NOMO-1 (cell line): Measurements from ENCODE around the gene ADCK1.
"Not testable (repeated sequence)": the region's sequence is repeated elsewhere in the genome, so short reads cannot be mapped to it uniquely, and the experiment has no call there.

Source experiments
- DNase-seq, 2 experiments: peaks; one replicate each; lab custom pipeline; 2025; ENCODE audit not compliant: unreplicated experiment in 2 of 2; lab: John Stamatoyannopoulos, UW

Gene ADCK1

DNA sequence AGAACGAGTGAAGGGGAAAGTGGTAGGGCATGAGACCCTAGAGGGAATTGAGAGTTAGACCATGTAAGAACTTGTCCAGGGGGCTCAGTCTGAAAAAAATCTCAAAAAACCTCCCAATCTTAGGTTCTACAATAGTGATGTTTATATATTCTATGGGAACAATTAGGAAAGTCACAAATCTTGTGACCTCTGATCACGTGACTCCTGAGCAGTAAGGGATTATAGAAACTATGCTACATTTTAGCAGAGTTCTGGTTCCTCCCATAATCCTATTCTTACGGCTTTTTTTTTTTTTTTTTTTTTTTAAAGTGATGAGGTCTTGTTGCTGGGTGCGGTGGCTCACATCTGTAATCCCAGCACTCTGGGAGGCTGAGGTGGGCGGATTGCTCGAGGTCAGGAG is 5.8 kb downstream of the ADCK1 start:
- DNase-seq = no peak

DNA sequence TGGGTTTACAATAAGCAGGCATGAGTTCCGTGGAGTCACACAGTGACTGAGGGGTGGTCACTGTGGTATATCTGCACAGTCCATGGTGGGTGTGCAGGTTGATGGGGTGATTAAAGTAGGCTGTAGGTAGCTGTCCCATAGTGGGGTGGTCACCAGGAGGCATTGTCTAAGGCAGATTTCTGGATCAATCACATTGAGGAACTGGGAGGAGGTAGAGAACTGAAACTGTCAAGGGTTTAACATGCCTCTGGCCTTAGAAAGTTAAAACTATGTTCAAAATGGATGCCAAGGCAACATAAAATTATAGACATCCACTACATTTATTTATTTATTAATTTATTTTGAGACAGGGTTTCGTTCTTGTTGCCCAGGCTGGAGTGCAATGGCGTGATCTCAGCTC is 8.3 kb downstream of the ADCK1 start:
- DNase-seq = no peak

DNA sequence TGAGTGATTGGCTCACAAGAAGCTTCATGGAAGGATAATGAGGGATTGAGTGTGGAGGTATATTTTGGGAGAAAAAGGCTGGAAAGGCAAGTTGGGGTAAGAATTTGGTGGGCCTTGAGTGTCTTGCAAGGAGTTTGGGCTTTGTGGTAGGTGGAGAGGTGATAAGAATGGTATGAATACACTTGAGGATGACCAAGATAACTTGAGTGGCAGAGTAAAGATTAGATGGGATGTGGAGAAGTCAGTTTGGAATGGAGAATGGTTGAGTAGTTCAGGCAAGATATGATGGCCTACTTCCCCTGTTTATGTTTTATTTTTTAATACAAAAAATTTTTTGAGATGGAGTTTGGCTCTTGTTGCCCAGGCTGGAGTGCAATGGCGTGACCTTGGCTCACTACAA is 9.1 kb downstream of the ADCK1 start:
- DNase-seq = no peak

DNA sequence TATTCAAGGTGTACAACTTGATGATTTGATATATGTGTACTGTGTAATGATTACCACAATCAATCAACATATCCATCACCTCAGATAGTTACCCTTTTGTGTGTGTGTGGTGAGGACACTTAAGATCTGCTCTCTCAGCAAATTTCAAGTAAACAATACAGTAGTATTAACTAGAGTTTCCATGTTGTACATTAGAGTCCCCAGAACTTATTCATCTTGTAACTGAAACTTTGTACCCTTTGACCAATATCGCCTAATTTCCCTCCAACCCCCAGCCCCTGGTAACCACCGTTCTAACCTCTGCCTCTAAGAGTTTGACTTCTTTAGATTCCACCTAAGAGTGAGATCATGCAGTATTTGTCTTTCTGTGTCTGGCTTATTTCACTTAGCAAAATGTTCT is 12.1 kb downstream of the ADCK1 start:
- no peak for DNase-seq

DNA sequence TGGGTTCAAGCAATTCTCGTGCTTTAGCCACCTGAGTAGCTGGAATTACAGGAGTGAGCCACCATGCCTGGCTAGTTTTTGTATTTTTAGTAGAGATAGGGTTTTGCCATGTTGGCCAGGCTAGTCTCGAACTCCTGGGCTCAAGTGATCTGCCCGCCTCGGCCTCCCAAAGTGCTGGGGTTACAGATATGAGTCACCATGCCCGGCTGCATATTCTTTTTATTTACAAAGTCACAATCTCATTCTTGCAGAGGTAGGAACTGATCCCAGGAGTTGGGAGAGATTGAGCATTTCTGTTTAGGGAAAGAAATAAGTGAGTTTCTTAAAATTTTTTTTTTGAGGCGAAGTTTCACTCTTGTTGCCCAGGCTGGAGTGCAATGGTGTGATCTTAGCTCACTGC is 12.8 kb downstream of the ADCK1 start:
- DNase-seq = not testable (repeated sequence)

DNA sequence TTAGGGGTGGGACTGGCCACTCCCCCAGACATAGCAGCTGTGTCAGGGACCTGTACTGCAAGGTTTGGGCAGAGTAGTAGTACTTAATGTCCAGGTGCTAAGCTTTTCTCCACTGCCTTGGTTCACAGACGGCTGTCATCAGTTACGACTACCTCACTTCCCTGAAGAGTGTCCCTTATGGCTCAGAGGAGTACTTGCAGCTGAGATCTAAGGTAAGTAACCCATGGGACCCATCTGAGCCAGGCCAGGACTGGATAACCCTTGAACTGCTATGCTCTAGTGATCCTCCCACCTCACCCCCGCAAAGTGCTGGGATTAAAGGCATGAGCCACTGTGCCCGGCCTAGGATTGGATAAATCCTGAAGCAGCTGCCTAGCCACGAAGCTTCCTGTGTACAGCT is 22.4 kb downstream of the ADCK1 start:
- no peak for DNase-seq

DNA sequence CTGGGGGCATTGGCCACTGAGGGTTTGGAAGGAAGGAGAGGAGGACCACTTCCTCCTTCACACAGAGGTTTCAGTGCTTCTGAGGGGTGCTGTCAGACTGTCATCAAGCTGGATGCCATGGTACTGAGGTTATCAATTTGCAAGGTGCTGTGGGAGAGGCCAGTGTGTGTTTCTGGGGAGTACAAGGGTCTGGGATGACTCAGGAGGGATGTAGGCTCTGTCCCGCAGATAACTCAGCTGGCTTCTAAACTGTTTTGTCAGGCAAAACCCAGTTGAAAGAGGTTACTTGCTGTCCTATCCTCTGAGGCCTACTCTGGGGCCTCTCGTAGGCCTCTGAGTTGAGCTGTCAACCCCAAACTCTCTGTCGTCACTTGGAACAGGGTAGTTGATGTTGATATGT is 22.8 kb downstream of the ADCK1 start:
- DNase-seq = no peak

DNA sequence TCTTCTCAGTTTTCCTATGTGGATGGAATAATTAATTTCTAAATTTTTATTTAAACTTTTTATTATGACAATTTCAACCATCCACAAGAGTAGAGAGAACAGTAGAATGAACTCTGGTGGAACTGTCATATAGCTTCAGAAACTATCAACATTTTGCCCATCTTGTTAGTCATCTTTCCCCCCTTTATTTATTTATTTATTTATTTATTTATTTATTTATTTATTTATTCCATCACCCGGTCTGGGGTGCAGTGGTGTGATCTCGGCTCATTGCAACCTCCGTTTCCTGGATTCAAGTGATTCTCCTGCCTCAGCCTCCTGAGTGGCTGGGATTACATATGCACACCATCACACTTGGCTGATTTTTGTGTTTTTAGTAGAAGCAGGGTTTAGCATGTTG is 23.5 kb downstream of the ADCK1 start:
- no peak for DNase-seq

DNA sequence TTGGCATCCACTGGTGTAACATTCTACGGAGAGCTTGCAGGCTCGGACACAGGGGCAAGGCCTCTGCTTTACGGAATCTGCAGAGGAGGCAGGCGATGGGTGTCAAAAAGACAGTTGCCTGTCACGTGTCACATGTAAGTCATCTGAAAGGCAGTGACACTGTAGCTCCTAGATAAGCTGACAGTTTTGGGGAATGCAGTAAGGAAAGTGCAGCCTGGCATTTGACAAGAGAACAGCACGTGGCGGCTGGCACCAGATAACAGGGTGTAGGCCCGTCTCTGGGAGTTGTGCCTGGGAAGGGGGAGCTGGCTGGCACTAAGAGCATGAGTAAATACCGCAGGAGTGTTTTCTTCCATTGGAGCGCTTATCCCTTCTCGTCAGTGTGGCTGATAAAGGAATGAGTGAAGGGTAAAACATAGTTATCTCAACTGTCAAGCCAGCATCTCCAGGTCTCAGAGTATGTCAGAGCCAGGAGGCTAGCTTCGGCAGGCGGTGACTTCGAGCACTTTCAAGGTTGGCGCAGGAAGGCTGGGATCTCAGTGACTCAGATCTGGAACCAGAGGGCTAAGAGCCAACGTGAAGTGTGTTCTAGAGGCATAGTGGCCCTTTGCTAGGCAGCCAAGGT is 26.1 kb downstream of the ADCK1 start:
- DNase-seq = no peak

DNA sequence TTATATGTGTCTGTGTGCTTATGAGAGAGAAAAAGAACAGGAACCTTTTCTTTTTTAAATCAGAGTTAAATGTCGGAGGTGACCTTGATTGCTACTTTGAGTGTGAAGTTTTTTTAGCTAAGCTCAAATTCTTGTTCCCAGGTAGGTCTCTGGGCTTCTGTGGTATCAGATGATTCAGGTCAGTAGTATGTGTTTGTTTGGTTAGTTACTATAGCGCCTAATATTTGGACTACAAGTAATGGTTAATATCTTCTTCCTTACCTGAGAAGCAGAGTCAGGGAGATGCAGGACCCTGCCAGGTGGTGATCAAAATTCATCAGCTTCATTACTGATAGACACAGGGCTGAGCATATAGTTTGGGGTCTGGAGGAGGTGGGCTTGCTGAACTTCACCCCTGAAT is 30.8 kb downstream of the ADCK1 start:
- DNase-seq = no peak

DNA sequence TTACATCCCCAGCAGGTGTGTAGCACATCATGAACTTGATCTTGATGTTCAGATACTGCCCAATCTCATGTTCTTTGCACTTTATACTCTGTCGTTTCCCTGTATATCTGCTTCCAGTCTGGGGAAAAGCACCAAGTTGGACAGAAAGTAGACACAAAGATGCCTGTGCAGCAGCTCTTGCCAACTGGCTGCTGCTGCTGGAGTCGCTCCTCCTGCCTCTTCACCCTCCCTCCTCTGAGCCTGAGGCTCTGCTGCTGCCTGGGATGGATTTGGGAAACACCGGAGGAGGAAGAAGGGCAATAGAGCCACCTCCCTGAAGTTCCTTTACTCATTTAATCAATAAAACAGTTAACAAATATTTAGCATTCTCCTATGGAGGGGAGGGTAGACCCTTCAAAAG is 32.4 kb downstream of the ADCK1 start:
- DNase-seq = no peak

DNA sequence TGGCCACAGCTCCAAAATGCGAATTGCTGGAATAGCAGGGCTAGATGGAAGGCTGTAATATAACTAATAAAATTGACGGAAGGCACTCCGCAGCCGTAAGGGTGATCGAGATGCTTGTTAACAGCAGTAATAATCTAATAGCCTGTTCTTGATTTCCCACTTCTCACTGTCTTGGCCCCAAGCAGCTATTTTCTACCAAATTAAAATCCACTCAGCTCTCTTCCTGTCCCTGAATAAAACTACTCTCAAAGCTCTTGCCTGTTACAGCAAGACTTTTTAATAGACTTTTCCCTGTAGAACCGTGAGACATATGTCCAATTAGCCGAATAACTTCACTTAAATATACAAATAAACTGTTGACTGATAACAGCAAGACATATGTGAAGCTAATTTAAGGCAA is 38.0 kb downstream of the ADCK1 start:
- DNase-seq = no peak

DNA sequence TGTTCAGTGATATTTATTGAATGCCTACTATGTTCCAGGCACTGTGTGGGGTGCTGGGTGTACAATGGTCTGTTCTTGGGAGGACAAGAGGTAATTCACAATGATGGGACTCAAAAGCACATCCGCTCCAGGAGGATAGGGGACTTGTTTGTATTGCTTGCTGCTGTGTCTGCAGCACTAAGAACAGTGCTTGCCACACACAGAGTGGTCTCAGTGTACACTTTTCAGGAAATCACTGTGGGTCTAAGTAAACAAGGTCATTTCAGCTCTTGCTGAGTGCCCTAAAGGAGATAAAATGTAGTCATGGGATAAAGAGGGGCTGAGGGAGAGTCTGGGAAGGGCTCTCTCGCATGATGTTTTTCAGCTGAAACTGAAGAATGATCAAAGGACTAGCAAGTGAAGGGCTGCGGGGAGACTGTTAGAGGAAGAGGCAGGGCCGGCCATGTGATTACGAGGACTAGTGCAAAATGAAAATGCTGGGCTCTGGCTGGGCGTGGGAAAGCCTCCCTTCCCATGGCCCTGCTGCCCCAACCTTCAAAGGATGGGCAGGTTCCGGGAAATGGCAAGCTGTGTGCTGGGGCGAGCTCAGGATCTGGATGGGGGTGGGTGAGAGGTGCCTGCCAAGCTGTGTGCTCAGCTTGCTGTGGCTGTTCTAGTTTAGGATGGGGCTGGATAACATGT is 39.1 kb downstream of the ADCK1 start:
- DNase-seq = no peak

DNA sequence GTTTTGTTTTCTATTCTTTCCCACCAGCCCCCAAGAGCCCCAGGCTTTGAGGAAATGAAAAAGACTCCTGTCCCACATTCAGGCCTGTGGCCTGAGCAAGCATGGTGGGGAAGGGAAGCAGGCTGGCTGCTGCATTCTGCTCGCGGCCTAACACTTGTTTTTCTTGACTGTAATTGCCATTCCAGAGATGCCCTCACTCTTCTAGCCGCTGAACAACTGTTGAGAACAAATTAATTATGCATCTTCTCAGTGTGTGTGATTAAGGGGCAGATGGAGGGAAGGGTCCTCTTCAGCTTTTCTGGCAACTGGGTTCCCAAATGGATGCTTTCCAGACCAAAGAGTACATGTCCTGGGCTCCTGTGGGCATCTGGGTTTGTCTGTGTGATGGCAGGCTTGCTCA is 43.3 kb downstream of the ADCK1 start:
- DNase-seq = no peak

DNA sequence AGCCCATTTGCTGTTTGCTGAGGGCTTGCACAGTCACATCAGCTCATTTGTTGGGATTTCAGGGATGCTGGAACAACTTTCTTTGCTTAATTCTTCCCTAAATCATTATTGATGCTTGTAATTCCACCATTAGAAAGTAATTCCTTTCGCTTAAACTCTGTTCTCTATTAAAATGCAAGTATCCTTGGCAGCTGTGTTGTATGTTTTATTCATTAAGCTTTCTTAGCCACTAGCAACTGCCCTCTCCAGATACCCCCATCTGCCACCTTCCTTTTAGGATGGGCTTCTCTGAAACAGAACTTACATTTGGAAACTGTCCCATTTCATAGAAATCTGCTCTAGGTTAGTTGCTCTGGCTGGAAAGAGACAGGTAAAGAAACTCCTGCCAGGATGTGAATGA is 43.7 kb downstream of the ADCK1 start:
- no peak for DNase-seq

DNA sequence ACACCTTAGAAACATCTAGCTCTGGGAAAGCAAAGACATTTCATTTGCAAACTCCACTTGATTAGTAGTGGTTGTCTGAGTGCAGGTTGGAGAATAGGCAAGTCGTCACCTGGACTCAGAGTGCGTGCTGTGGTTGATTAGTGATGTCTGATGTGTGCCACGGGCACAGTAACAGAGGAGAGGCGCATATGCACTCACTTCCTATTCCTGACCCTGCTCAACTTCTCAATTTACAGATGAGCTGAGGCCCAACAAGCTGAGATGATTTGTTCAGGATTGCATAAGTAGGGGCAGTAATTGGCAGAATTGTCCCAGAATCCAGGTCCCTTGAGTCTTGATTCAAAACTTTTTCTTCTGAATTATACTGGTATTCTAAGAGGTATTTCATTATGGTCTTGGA is 44.9 kb downstream of the ADCK1 start:
- DNase-seq = peak; percentile 61 to 65

DNA sequence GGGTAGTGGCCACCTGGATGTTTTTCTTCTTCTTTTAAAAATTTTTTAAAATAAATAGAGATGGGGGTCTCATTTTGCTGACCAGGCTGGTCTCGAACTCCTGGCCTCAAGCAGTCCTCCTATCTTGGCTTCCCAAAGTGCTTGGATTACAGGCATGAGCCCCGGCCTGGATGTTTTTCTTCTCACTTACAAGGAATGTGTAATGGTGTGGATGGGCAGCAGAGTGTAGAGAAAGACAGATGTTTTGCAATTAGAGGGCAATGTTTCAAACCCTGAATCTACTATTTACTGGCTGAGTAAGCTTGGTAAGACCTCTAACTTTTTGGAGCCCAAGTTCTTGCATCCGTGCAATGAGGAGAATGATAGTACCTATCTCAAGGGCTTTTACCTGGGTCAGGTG is 48.1 kb downstream of the ADCK1 start:
- no peak for DNase-seq

DNA sequence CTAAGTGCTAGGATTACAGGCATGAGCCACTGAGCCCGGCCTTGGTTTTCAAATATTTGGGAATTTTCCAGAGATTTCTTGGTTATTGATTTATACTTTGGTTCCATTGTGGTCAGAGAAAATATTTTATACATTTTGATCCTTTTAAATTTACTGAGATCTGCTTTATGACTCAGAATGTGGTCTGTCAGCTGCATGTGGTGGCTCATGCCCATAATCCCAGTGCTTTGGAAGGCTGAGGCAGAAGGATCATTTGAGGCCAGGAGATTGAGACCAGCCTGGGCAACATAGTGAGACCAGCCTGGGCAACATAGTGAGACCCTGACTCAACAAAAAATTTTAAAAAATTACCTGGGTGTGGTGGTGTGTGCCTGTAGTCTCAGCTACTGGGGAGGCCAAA is 49.8 kb downstream of the ADCK1 start:
- no peak for DNase-seq

DNA sequence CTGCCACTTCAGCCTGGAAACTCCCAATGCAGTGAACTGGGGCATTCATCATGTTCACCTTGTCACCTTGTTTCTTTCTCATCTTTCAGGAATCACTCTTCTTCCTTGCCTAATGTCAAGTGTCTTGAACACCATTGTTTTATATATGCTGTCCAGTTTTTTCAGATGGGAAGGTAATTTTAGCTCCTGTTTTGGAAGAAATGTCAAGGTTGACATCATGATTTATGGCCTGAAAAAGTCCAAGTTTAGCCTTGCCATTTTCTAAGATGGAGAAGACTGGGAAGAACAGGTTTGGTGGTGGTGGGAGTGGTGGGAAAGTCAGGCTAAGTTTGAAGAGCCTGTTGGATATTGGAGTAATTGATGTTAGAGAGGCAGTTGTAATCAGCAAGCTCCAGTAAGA is 54.0 kb downstream of the ADCK1 start:
- no peak for DNase-seq

DNA sequence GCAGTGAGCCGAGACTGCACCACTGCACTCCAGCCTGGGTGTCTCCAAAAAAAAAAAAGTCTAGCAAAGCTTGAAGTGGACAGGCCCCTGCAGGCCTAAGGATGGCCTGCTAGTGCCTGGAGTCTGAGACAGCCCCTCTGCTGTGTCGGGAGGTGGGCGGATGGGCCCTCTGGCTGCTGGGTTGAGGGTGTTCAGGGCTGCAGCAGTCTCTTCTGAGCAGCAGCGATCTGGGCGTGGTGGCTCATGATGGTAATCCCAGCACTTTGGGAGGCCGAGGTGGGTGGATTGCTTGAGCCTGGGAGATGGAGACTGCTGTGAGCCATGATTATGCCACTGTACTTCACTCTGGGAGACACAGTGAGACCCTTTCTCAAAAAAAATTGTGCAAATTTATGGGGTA is 57.0 kb downstream of the ADCK1 start:
- DNase-seq = no peak

DNA sequence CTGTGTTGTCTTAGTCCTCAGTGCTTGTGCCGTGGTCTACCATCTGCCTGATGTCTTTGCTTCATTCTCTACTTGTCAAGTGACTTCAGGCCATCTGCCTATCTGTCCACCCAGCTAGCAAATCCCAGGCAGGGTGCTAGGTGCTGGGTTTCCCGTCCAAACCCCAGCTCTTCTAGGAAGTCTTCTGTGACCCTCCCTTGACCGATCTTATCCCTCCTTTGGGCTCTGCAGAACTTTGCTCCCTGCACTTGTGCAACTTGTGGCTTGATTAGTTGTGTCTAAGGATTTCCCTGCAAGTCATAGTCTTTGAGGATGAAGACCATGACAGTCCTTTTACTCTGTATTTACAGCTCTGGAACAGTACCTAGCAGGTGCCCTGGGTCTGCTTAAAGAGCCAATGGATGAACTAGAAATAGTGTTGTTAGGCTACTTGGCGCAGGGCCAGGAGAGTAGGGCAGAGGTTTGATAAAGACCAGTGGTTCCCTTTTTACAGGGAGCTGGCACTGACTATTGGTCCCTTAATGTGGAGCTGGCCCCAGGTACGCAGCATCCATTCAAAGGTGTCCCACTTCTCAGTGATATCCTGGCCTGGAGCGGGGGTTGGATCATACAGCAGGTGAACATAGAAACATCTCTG is 60.1 kb downstream of the ADCK1 start:
- no peak for DNase-seq

DNA sequence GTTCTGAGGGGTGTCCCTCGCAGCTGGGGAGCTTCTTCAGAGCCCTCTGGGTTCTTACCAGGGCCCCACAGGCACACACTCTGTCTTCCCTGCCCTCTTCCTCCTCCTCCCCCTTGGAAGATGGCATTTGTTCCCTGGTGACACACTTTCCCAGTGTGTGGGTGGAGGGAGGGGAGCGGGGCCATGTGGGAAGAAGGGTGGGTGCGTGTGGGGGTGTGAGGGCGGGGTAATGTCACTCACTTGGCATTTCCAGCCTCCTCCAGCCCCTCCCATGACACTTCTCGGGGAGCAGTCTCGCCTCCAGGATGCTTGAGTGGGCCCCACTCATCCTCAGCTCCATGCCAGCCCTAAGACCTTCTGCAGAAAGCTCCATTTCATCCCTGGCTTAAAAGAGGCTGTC is 61.3 kb downstream of the ADCK1 start:
- no peak for DNase-seq
